SKM-1 (cell line): ENCODE data around the gene S100A2.
A peak's percentile ranks its signal among the peaks of the same experiment; 100 is the strongest.

Source experiments
- DNase-seq: peaks from one replicate; lab custom pipeline; 2025; ENCODE audit not compliant: unreplicated experiment; lab: John Stamatoyannopoulos, UW

S100A2 gene

DNA sequence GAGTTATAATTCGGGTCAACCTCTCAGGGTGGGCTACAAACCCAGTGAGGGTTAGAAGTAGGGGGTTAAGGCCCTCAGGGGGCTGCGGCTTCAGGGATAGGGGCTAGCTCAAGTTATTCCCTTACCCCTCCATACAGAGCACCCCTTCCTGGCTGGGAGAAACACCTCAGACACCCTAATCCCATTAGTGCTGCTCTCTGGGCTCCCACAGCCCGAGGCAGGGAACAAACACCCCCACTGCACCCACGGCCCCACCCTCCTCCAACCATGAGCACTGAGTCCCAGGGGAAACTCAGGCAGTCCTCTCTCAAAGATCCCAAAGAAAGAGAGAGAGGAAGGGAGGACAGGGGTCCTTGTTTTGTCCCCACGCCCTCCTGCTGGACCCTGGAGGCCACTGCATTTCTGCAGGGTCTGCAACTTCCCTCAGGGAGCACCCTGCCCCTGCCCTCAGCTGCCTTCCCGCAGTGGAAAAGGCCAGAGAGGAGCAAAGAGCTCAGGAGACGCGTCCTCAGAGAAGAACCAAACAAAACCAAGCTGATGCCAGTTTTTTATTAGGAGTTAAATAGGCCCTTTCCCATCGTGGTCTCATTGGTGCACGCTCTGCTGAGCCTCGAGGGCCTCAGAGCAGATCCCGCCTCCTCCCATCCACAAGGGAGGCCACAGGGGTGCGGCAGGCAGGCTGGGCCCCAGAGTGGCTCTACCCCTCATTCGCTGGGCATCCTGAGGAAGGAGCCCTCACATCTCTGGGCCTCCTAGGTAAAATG, 18.7 kb downstream of the S100A2 start:
- DNase-seq = no peak

DNA sequence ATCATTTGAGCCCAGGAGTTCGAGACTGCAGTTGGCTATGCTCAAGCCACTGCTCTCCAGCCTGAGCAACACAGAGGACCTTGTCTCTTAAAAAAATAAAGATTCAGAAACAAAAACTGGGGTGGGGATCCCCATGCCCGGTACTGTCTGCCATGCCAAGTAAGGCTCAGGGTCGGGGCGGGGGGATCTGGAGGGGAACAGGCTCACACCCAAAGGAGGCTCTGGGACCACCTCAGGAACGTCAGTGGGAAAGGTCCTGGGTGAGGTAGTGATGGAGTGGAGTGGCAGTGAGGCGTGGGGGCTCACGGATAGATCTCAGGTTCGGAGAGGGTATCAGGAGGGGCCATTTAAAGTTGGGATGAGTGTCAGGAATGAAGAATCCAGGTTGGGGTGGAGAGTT, 19.3 kb downstream of the S100A2 start:
- DNase-seq = no peak

DNA sequence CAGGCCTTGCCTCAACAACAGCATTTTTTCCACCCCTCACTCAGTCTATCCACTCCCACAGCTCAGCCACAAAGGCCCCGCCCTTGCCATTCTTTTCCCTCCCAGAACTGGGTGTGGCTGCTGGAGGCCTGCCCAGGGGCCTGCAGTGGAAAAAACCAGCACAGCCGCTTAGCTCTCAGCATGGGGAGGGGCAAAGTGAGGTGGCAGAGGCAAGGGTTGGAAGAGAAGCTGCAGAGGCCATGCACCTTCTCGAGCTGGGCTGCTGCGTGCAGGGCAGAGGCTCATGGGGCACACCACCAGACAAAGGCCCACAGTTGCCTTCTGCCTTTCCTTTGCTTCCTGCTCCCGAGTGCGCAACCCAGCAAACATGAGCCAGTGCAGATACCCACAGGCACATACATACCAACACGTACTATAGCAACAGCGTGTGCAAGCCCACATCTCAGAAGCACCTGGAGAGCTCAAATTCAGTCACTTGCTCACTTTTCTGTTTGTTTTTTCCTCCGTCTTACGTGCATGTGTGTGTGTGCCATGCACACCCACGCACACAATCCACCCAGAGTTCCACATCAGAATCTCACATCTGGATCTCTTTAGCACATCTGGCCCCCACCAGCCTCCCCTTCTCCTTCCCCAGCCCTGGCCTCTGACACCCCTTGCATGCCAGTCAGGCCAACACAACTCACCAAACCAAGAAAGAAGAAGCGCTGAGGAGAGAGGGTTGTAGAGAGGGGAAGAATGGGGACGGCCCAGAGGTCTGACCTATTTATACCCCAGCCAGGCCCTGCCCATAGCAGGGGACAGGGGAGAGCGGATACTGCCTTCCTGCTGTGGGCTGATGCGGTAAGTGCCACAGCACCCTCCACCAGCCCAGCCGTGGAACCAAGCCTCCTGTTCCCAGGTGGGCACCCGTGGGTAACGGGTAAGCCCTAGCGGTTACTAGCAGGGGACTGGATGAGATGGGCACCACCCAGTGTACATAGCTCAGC, 20.3 kb downstream of the S100A2 start, which contains the start of gene S100A4:
S100A4 (minus strand) TSS at position 740 of the 989 bp plus-strand sequence. CDS start 1,012 bp downstream, outside the sequence.
- peak; percentile 98 for DNase-seq

DNA sequence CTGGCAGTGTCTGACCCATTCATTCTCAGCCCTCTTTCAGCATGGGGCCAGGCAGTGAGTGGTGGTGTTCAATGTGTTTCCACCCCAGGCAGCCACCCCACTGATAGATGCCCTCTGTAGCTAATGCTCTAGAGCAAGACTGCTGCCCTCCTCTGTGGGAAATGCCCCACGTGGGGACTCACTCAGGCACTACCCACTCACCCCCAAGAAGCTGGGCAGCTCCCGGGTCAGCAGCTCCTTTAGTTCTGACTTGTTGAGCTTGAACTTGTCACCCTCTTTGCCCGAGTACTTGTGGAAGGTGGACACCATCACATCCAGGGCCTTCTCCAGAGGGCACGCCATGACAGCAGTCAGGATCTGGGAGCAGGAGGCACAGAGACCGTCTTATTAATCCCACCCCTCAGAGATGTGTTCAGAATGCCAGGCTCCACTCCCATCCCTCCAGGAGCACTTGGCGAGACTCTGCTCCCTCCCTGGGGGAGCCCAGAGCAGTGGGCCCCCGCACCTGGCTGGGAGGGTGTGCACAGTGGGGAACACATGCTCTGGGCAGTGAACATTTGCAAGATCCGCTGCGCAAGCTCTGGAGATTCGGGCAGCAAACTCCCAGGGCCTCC, 21.1 kb downstream of the S100A2 start:
- DNase-seq = no peak

DNA sequence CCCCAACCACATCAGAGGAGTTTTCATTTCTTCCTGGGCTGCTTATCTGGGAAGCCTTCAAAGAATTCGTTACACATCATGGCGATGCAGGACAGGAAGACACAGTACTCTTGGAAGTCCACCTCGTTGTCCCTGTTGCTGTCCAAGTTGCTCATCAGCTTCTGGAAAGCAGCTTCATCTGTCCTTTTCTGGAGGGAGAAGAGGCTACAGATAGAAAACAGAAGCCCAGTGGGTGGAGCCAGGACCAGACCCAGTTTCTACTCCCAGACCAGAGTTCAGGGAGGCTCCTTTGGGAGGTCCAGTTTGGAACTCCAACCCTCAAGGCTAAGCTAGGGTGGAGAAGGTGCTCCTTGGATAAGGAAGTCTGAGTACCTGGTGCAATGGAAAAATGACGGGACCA, 21.9 kb downstream of the S100A2 start:
- no peak for DNase-seq

DNA sequence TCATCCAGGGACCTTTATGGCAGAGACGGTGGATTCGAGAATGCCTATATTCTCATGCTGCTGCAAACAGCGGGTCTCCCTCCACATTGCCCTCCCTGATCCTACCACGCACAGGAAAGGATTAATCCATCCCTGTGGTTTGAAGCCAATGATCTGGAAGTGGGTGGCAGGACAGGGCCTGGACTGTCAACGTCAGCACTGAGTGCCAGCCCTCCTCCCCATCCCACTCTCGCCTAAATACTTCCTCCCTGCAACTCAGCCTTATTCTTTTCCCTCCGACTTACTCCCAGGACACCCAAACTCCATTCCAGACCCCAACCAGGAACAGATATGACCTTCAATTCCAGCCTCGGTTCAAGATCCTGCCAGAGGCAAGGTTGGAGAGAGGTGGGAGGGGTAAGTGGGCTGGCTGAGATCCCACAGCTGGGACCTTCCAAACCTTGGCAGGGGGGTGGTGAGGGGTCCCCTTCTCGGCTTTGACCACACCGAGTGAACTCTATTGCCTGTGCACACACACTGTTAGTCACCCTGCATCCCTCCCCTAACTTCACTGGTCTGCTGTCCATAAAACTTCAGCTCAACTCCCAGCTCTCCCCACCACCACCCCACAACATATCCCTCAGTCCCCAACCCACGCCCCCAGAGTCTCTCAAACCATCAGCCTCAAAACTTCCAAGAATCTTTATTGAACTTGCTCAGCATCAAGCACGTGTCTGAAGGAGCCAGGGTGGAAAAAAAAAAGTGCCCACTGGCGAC, 22.5 kb downstream of the S100A2 start:
- DNase-seq = no peak

DNA sequence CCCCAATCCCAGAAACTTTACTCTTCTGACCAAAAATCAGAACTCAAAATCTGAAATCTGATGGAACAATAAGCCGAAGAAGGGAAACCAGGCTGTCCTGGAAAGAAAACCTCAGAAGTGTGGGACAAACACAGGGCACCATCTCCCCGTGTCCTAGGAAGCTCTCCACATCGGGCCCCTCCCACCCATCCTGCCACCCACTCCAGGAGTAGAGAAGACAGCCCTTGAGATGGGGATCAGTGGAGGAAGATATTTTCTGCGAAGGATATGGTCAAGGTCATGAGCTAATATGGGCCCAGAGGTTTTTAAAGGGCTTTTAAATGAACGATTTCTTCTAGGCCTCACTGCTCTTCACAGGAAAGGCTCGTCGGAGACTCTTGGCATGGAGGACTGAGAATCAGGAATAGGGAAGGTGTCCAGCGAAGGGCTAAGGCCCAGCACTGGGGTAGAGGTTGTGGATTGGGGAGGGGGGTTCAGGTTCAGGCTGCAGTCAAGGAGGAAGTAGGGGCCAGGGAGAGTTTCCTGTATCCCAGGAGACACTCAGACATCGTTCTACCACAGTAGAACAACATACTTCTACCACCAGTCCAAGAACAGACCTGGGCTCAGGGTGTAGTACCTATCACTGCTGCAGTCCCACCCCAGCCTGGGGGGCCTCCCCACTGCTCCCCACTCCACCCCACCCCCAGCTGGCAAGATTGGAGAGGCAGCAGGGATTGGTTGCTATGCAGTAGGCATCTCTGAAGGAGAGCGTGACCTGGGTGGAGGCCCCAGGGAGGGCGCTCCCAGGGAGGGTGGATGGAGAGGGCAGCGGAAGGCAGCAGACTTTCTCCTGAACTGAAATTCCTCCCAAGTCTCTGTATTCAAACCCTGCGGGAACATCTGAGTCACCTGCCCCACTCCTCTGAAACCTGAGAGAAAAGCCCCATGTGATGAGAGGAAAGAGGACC, 23.7 kb downstream of the S100A2 start:
- no peak for DNase-seq

DNA sequence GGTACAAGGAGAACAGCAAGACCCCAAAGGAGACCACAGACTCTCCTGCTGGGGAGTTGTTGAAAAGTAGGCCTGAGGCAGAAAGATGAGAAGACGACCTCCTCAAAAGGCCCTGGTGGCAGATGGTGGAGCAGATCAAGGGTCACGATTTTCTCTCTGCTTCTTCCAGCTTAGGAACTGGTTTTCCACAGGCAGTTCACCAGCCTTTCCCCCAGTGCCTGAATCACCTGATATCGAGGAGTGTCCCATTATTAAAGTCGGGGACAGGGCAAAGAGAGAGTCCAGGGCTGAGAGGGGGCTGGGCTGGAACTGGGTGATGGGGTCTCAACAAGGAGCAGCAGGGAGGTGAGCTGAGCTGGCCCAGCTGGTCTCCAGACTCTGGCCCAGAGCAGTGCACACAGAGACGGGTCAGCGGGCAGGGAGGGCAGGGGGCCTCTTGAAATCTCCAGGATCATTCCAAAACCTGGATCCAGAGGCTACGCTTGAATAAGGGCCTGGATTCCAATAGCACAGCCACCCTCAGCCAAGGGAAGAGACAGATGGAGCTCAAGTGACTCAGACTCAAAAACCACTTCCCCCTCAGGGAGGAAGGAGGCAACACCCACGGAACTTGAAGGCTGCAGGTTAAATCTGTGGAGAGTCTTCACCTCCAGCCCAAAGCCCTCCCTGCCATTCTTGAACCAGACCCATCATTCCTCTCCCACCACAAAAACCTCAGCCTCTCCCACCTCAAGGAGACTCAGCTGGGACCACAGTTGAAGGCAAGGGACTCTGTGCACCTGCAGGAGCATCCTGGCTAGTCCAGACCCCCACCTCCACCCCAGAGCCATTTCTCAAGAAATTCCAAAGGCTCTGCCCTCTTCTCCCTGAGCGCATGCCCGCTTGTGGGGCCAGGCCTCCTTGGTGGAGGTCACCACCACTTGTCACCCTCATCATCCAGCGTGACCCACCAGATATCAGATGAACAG, 25.0 kb downstream of the S100A2 start, which contains the start of gene S100A5:
S100A5 (minus strand) TSS at position 541 of the 968 bp plus-strand sequence. CDS start 743 bp downstream, outside the sequence.
- DNase-seq = peak; percentile 93

DNA sequence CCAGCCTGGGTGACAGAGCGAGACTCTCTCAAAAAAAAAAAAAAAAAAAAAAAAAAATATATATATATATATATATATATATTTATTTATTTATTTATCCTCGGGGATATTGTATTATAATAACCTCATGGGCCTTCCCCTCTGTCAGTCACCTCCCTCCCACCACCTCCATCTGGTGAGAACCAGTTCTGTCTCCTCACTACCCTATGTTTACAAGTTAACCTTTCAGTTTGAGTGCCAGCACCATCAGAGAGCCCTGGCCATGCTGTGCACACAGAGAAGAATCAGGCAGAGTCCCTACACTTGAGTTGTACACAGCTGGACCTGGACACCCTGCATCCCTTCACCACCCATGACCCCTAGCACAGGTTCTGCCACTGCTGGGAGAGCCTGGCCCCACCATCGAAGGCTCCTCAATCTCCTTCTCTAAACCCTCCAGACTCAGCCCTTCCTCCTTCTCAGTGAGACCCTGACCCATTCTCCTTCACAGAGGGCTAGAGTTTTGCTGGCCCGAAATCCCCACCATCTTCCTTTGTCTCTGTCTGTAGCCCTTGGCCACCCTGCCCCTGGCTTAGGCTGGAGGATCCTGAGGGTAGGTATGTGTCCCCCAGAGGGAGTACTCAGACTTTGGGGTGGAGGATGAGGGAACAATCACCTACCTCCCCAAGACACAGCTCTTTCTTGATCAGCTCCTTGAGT, 26.1 kb downstream of the S100A2 start:
- no peak for DNase-seq

DNA sequence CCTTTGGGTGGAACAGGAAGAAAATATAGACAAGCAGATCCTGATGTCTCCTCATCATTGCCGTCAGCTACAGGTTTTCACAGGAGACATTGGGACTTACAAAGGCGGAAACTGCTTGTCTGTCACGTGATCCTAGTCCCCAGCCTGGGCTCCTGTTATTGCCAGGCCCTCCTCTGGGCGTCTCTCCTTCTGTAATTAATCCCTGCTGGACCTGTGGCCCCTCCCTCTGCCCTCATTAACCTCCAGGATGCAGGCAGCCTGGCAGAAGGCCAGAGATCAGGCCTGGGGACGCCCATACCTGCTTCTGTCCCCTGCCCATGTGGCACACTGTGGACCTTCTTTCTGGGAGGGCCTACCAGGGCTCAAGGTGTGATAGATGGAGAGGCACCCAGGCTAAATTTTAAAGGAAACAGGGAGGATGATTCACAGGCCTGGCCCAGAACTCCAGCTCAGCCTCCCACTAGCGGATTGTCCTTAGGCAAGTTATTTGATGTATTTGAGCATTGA, 27.3 kb downstream of the S100A2 start:
- DNase-seq = no peak

DNA sequence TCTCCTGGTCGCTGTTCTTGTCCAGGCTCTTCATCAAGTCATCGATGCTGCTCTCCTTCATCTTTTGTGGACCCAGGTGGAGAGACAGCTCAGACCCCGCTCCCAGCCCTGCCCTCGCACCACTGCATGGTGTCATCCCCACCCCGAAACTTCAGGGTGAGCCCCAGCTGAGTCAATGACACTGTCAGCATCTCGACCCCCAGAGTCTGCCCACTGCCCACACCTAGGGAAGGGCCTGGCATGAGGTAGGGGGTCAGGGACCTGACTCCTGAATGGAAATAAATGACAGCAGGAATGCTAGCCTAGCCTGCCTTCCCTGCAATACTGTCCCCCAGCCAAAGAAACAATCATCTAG, 28.3 kb downstream of the S100A2 start:
- no peak for DNase-seq

DNA sequence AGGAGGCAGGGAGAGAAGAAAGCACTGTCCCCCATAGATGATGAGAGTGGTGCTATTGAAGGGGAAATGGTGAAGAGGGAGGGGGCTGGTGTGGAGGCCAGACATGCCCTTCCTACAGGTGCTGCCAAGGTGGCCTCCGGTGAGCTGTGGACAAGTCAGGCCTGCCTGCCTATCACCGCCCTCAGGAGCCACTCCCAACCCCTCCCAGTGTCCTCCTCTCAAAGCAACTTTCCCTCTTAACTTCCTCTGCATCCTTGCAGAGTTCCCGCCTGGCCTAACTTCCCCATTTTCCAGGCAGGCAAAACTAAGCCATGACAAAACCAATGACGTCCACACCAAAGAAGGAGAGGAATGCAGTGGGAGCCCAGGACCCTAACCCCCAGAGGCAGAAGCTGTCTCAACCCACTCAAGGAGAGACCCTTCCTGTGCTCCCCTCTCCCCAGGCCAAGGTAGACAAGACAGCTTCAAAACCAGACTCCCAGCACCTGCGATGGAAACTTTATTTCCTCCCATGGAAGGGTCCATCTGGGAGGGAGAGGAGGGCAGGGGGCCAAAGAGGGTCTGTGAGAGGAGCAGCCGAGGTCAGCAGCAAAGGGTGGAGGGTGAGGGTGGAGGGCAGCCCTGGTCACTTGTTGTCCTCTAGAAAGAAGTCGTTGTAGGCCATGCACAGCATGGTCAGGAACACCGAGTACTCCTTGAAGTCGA, 28.8 kb downstream of the S100A2 start:
- no peak for DNase-seq

DNA sequence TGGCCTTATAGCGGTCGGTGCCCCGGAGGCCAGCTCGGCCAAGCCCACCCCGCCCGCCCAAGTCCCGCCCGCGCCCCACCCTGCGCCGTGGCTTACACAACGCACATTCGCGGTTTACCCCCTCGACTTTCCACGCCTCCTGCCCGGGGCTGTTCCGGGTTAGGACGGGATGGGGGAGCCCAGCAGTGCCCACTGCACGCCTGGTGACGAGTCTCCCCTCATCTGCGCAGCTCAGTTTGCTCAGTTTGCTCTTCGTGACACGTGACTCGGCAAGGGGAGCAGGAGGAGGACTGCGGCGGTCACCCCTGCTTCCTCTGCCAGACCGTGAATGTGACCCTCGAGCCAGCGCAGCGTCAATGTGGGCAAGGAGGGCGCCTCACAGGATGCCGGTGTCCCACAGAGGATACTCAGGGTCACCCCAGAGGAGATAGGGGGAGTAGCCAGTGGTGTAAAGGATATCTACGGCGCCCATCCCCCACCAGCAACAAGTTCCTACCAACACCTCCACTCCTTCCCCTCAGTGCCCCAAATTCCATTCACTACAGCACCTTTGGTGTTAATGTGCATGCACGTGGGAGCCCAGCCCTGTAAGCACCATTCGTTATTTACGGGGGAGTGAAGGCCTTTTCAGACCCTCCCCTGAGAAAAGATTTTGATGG, 29.5 kb downstream of the S100A2 start:
- DNase-seq = peak; percentile 68

DNA sequence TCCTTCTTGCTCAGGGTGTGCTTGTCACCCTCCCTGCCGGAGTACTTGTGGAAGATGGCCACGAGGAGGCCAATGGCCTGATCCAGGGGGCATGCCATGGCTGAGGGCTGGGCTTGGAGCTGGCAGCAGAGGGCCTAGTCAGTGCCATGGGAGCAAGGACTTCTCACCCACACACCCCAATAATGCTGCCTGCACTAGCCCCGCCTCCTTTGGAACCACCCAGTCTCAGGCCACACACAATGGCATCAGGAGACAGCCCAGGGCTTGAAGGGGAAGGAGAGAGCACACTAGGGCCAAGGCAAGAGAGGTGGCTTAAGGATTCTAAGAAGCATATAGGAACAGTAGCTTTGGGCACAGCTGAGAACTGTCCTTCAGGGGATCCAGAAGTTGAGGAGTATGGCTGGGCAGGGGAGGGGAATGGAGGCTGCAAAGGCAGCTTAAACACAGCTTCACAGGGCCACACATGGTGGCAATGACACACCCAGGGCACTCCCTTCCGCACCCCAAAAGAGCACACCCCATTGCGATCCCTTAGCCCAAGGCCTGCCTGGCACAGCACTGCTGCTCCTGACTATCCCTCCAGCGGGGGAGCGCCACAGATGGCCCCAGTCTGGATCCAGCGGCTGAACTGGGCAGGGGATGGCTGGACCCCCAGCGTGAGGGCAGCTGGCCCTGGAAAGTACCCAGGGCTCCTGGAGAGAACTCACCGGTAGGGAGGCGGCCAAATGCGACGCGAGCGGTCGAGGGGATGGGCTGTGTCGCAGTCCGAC, 30.2 kb downstream of the S100A2 start, which contains the start of gene S100A6:
S100A6 (minus strand) TSS at position 750 of the 770 bp plus-strand sequence; CDS start at position 98, 652 bp downstream.
- no peak for DNase-seq

DNA sequence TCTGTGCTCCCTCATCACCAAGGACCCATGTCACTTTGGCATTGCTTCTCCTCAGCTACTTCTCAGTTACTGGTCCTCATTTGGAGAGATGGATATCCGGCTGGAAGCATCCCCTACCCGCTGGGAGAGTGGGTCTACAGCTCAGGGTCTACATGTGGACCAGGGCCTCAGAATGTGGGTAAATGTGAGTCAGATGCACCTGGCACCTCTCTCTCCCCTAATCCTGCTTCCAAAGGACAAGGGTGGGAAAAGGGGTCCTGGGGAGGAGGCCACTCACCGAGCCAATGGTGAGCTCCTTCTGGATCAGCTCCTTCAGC, 30.8 kb downstream of the S100A2 start:
- DNase-seq = no peak
